Upper lobe of left lung (tissue), 6 donors: ENCODE data around the gene MSI2. TPM values are rescaled to one million over a fixed set of nuclear protein-coding genes. Genes with fewer than 3 reads are reported as not detected.

Source experiments
- ATAC-seq, 2 donors: fragments of 200-7000 bp; cut with Tn5 transposase; one replicate each; pipeline ENCODE4 v1.9.1; 2022; ENCODE audit warnings: mild to moderate bottlenecking in 2 of 2, moderate library complexity in 2 of 2; ENCODE audit not compliant: low FRiP score in 2 of 2
- DNase-seq, 2 donors: peaks; one replicate each; pipeline ENCODE4 v3.0.0-alpha.2; 2019 to 2020
- H3K27ac ChIP-seq, 4 donors: fragments of 200-600 bp; sonication (generic); one replicate each; pipeline ENCODE4 v1.5.1; 2016 to 2019
- H3K27me3 ChIP-seq, 4 donors: fragments of 200-600 bp; sonication (generic); one replicate each; pipeline ENCODE4 v1.5.1; 2017 to 2019
- H3K36me3 ChIP-seq, 4 donors: fragments of 200-600 bp; sonication (generic); one replicate each; pipeline ENCODE4 v1.5.1; 2016 to 2019
- H3K4me1 ChIP-seq, 4 donors: fragments of 200-600 bp; sonication (generic); one replicate each; pipeline ENCODE4 v1.5.1; 2018 to 2019
- H3K4me3 ChIP-seq, 4 donors: fragments of 200-600 bp; sonication (generic); one replicate each; pipeline ENCODE4 v1.5.1; 2017 to 2019; ENCODE audit warnings: mild to moderate bottlenecking in 2 of 4, moderate library complexity in 1 of 4
- H3K9me3 ChIP-seq, 4 donors: fragments of 200-600 bp; sonication (generic); one replicate each; pipeline ENCODE4 v1.5.1; 2018 to 2019
- CTCF ChIP-seq, 6 experiments: fragments of 450-650 bp in 4 of 6; fragments of 200-600 bp in 2 of 6; sonication (generic) in 2 of 6; IDR thresholded peaks; one replicate each; pipeline ENCODE4 v1.5.1; 2016 to 2019; ENCODE audit warnings: antibody characterized with exemption in 6 of 6
- EP300 ChIP-seq, 4 donors: sonication (generic); formaldehyde crosslinking; IDR thresholded peaks; one replicate each; pipeline ENCODE4 v1.5.1; 2017; ENCODE audit warnings: antibody characterized with exemption in 4 of 4, control low read depth in 2 of 4
- POLR2A ChIP-seq, 4 donors: fragments of 450-650 bp; IDR thresholded peaks; one replicate each; pipeline ENCODE4 v1.5.1; 2016 to 2017; ENCODE audit warnings: antibody characterized with exemption in 4 of 4, mild to moderate bottlenecking in 2 of 4
- POLR2AphosphoS5 ChIP-seq, 2 donors: sonication (generic); formaldehyde crosslinking; IDR thresholded peaks; one replicate each; pipeline ENCODE4 v1.5.1; 2017; ENCODE audit warnings: antibody characterized with exemption in 2 of 2
- WGBS, 2 donors: methylation state at CpG; one replicate each; pipeline ENCODE4 v1.1.5; 2017 to 2018; 5-methylcytosine and 5-hydroxymethylcytosine counted together
- total RNA-seq, 6 donors: library from RNA; depleted of rRNA in 4 of 6; stranded (reverse); fragments of >200 nt in 4 of 6; gene quantifications; one replicate each; pipeline versions ENCODE4 v1.1.0 to v1.2.1, GENCODE V29; 2016 to 2021
- donor health status: DM: no; HTN: no; CAD: no; lungs with moderate emphysema.
- donor health status: DM: no; HTN: yes; CAD: no; lungs with severe emphysema.

MSI2 gene
- total RNA-seq, 6 donors from 2014 or later: 20.1 to 44.0 (median 32.2) TPM

DNA sequence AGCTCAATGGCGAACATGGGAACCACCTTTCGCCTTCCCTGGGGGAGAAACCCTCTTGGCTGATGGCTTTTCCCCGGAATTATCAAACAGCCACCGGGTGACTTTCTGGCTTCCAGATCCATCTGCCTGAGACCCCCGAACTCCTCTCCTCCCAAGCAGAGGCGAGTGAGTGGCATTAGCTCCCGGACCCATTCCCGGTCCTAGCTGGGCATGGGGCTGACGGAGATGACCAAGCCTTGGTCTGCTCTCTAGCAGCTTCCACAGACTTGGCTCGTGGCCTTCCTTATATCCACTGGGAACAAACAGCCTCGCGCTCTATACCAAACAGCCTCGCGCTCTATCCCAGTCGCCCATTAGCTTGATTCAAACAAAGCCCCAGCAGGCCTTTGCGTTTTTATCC is 426.4 kb downstream of the MSI2 start:
- Histone ChIP-seq H3K4me3 (no peak overlapping the region), H3K36me3 (no peaks in the 10 kb centered on the region), H3K27ac (no peak overlapping the region), H3K9me3 (no peaks in the 10 kb centered on the region), H3K4me1 (no peaks in the 10 kb centered on the region), H3K27me3 (no peaks in the 10 kb centered on the region)
- ATAC-seq (no peak), DNase-seq (no peak)
- no peak for TF ChIP-seq POLR2A (IDR thresholded peaks at IDR 0.05)
- WGBS, 2 donors: 97% methylated on average over 16 of the region's 16 CpGs

- Histone ChIP-seq H3K36me3 (no peaks in the 10 kb centered on the region), H3K9me3 (no peaks in the 10 kb centered on the region), H3K27ac (no peak overlapping the region), H3K4me1 (no peaks in the 10 kb centered on the region), H3K27me3 (no peaks in the 10 kb centered on the region), H3K4me3 (no peak overlapping the region)
- DNase-seq: no peak
- peak in 1 of 2 donors; percentile 22 for ATAC-seq
- WGBS, 2 donors: 82 to 95% methylated on average over 13 of the region's 13 CpGs
- no peak for TF ChIP-seq POLR2A (IDR thresholded peaks at IDR 0.05)
- no peak for TF ChIP-seq EP300 (IDR thresholded peaks at IDR 0.05)
- TF ChIP-seq CTCF (IDR thresholded peaks at IDR 0.05): no peak
- no peak for TF ChIP-seq POLR2AphosphoS5 (IDR thresholded peaks at IDR 0.05)
These were observed 428.6 kb downstream of the MSI2 start for GRCh38 chr17:57684711-57685498.

- DNase-seq (no peak), ATAC-seq (no peak)
- Histone ChIP-seq H3K36me3 (no peaks in the 10 kb centered on the region), H3K27ac (no peak overlapping the region), H3K9me3 (no peaks in the 10 kb centered on the region), H3K27me3 (no peaks in the 10 kb centered on the region), H3K4me3 (no peak overlapping the region), H3K4me1 (no peaks in the 10 kb centered on the region)
- WGBS, 2 donors: 87 to 89% methylated on average over 7 of the region's 7 CpGs
- TF ChIP-seq EP300 (IDR thresholded peaks at IDR 0.05) (no peak), POLR2AphosphoS5 (IDR thresholded peaks at IDR 0.05) (no peak), POLR2A (IDR thresholded peaks at IDR 0.05) (no peak), CTCF (IDR thresholded peaks at IDR 0.05) (no peak)
These were observed 429.3 kb downstream of the MSI2 start for GRCh38 chr17:57685499-57686132.

DNA sequence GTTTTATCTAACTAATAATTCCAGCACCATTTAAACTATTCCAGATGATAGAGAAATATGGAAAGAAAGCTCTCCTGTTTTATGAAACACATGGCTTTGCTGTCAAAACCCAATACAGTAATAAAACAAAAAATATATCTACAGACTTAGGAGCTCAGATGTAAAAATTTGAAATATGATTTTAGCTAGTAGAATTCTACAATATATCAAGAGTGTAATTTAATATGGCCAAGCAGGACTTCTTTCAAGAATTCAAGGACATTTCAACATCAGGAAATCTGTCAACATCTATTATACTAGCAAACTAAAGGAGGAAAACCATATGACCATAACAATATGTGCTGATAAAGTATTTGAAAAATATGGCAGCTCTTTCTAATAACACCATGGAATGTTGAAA is 431.3 kb downstream of the MSI2 start:
- H3K9me3 ChIP-seq: no peaks in the 10 kb centered on the region
- H3K4me3 ChIP-seq: no peak overlapping the region
- H3K27me3 ChIP-seq: peaks cover 0 to 3% (median 0%) of the 10 kb centered on the region in 4 donors
- DNase-seq (no peak), ATAC-seq (no peak)
- TF ChIP-seq POLR2A (IDR thresholded peaks at IDR 0.05) (no peak), POLR2AphosphoS5 (IDR thresholded peaks at IDR 0.05) (no peak), CTCF (IDR thresholded peaks at IDR 0.05) (no peak), EP300 (IDR thresholded peaks at IDR 0.05) (no peak)
- no peak overlapping the region for H3K27ac ChIP-seq
- H3K36me3 ChIP-seq: no peaks in the 10 kb centered on the region
- no peaks in the 10 kb centered on the region for H3K4me1 ChIP-seq

DNA sequence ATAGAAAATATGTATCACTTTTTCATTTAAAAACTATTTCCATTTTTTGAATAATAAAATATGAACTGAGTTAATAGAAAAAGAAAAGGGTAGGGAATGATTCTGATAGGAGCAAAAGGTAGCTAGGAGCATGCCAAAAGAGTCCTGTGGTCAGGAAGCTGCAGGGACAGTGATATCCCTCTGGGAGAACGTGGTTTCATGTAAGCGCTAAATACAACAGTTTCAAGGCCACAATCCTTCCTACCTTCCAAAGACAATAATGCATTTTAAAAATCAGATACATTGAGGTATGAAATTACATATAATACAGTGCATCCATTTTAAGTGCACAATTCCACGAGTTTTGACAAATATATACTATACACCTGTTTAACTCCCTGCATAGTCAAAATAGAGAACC is 432.9 kb downstream of the MSI2 start:
- no peak overlapping the region for H3K27ac ChIP-seq
- H3K4me3 ChIP-seq: no peak overlapping the region
- peaks cover 0 to 3% (median 0%) of the 10 kb centered on the region in 4 donors for H3K27me3 ChIP-seq
- H3K36me3 ChIP-seq: no peaks in the 10 kb centered on the region
- TF ChIP-seq POLR2A (IDR thresholded peaks at IDR 0.05): no peak
- TF ChIP-seq EP300 (IDR thresholded peaks at IDR 0.05): no peak
- TF ChIP-seq CTCF (IDR thresholded peaks at IDR 0.05): no peak
- TF ChIP-seq POLR2AphosphoS5 (IDR thresholded peaks at IDR 0.05): no peak
- no peak for DNase-seq
- 60 to 71% methylated on average over 3 of the region's 3 CpGs for WGBS, 2 donors
- H3K9me3 ChIP-seq: no peaks in the 10 kb centered on the region
- no peaks in the 10 kb centered on the region for H3K4me1 ChIP-seq
- no peak for ATAC-seq
